Fibroblast of the aortic adventitia (primary cell): ENCODE results near the gene HCRTR2. TPM values are rescaled to one million over a fixed set of nuclear protein-coding genes. Genes with fewer than 3 reads are reported as not detected.

Experiments used
- DNase-seq: peaks from one replicate; pipeline ENCODE4 v3.0.0-alpha.2; 2010; ENCODE audit warnings: low read depth
- H3K4me3 ChIP-seq: 2 replicates; pipeline ENCODE4 v1.5.1; 2011; ENCODE audit warnings: low read depth, mild to moderate bottlenecking, control low read depth, low read length, moderate library complexity
- CTCF ChIP-seq: IDR thresholded peaks from 2 replicates; pipeline ENCODE4 v1.5.1; 2011; ENCODE audit warnings: mild to moderate bottlenecking, low read length, control low read depth, inconsistent platforms; ENCODE audit not compliant: insufficient read depth
- total RNA-seq: library from RNA; depleted of rRNA; stranded (reverse); fragments of >200 nt; gene quantifications from 2 replicates; pipeline ENCODE4 v1.2.3, GENCODE V29; 2012; ENCODE audit warnings: low replicate concordance

HCRTR2 gene
- total RNA-seq, 1 donor: not detected

- DNase-seq: no peak
- no peak for TF ChIP-seq CTCF
- no peak overlapping the region for H3K4me3 ChIP-seq
Measured at GRCh38 chr6:55182016-55182650, 7.8 kb downstream of the HCRTR2 start.

GRCh38 chr6:55184782-55185530 lies 10.6 kb downstream of the HCRTR2 start:
- no peak overlapping the region for H3K4me3 ChIP-seq
- no peak for TF ChIP-seq CTCF

GRCh38 chr6:55198715-55199114 lies 24.4 kb downstream of the HCRTR2 start:
- TF ChIP-seq CTCF: no peak
- H3K4me3 ChIP-seq: no peak overlapping the region
- DNase-seq: no peak

More at GRCh38 chr6:55184782-55185530, 10.6 kb downstream of the HCRTR2 start:
- no peak for DNase-seq

- no peak overlapping the region for H3K4me3 ChIP-seq
- no peak for TF ChIP-seq CTCF
- DNase-seq: no peak
Measured at GRCh38 chr6:55199239-55199638, 24.9 kb downstream of the HCRTR2 start.

- TF ChIP-seq CTCF: no peak
- no peak for DNase-seq
- no peak overlapping the region for H3K4me3 ChIP-seq
Measured at GRCh38 chr6:55208478-55209458, 34.5 kb downstream of the HCRTR2 start.

GRCh38 chr6:55210952-55211351 lies 36.6 kb downstream of the HCRTR2 start:
- no peak for DNase-seq
- no peak overlapping the region for H3K4me3 ChIP-seq
- no peak for TF ChIP-seq CTCF
